K562 (cell line): ENCODE measurements around the gene RAB21. TPM values are rescaled to one million over a fixed set of nuclear protein-coding genes. Genes with fewer than 3 reads are reported as not detected.

ENCODE experiments used
- ATAC-seq: fragments of 200-7000 bp; cut with Tn5 transposase; 3 replicates; pipeline ENCODE4 v1.9.1; 2020; ENCODE audit warnings: moderate library complexity
- BruUV-seq: library from RNA; stranded (reverse); fragments of 400-500 nt; replicated peaks from 2 replicates; lab custom pipeline; 2021; lab: Mats Ljungman, UMichigan
- CTCF ChIA-PET: fragments of 300-600 bp; formaldehyde crosslinking; extraction: SDS; loops from one replicate; lab custom pipeline; 2021; ENCODE audit warnings: low intra/inter-chr PET ratio; lab: Yijun Ruan, JAX
- POLR2A ChIA-PET: fragments of 300-600, 350-650 bp; sonication (Branson Sonifier 250); formaldehyde crosslinking; extraction: SDS; loops from one replicate; lab custom pipeline; 2021; ENCODE audit warnings: antibody characterized with exemption, inconsistent platforms; lab: Yijun Ruan, JAX
- DNase-seq, 4 experiments: peaks; one replicate each; pipeline versions ENCODE4 v3.0.0 to v3.0.0-alpha.2; 2011 to 2018; ENCODE audit warnings: low spot score in 3 of 4, mixed read lengths in 3 of 4; ENCODE audit errors: extremely low read depth in 1 of 4
- FAIRE-seq: peaks from 2 replicates; lab custom pipeline; 2011; peaks lifted over from hg19 to GRCh38; lab: Jason Lieb, UNC
- H2AFZ ChIP-seq: 2 replicates; pipeline ENCODE4 v1.6.0; 2011; ENCODE audit warnings: low read depth, low read length, control low read depth, inconsistent platforms
- H3K27ac ChIP-seq: fragments of 200-600 bp; 3 replicates; pipeline ENCODE4 v1.8.0; 2011; ENCODE audit warnings: low read depth, mild to moderate bottlenecking, control low read depth, inconsistent platforms, low read length, moderate library complexity, mixed read lengths; ENCODE audit errors: extremely low read depth
- H3K27me3 ChIP-seq, 2 experiments: fragments of 300-600 bp in 1 of 2; 2 replicates in 1 of 2; 3 replicates in 1 of 2; pipeline versions ENCODE4 v1.6.0 to v1.8.0; 2011; ENCODE audit warnings: inconsistent platforms in 2 of 2, low read length in 2 of 2, mild to moderate bottlenecking in 1 of 2, mixed read lengths in 1 of 2, moderate library complexity in 1 of 2; ENCODE audit not compliant: control insufficient read depth in 2 of 2, insufficient read depth in 2 of 2
- H3K36me3 ChIP-seq: fragments of 300-600 bp; 3 replicates; pipeline ENCODE4 v1.8.0; 2011; ENCODE audit warnings: mild to moderate bottlenecking, low read length, inconsistent platforms; ENCODE audit not compliant: control insufficient read depth, insufficient read depth
- H3K4me1 ChIP-seq, 2 experiments: fragments of 200-600 bp in 1 of 2; replicated peaks in 1 of 2; 2 replicates in 1 of 2; 3 replicates in 1 of 2; pipeline versions ENCODE4 v1.5.1 to v1.8.0; 2011; ENCODE audit warnings: inconsistent platforms in 2 of 2, low read length in 2 of 2, mild to moderate bottlenecking in 1 of 2, mixed read lengths in 1 of 2, moderate library complexity in 1 of 2; ENCODE audit not compliant: control insufficient read depth in 2 of 2, insufficient read depth in 2 of 2
- H3K4me2 ChIP-seq: 2 replicates; pipeline ENCODE4 v1.6.1; 2011; ENCODE audit warnings: low read length, control low read depth, inconsistent platforms, mixed read lengths; ENCODE audit not compliant: insufficient read depth
- H3K4me3 ChIP-seq: fragments of 200-600 bp; sonication (generic), shearing (Covaris generic); 2 replicates; pipeline ENCODE4 v1.5.1; 2016; ENCODE audit warnings: control low read depth, inconsistent platforms
- H3K79me2 ChIP-seq: fragments of 200-600 bp; 3 replicates; pipeline ENCODE4 v1.8.0; 2011; ENCODE audit warnings: low read length, inconsistent platforms; ENCODE audit not compliant: control insufficient read depth, insufficient read depth
- H3K9ac ChIP-seq, 2 experiments: 2 replicates each; pipeline versions ENCODE4 v1.6.0 to v1.6.1; 2011; ENCODE audit warnings: low read depth in 2 of 2, low read length in 2 of 2, control low read depth in 1 of 2, inconsistent platforms in 1 of 2, mild to moderate bottlenecking in 1 of 2, mixed read lengths in 1 of 2; ENCODE audit not compliant: insufficient read depth in 1 of 2
- H3K9me1 ChIP-seq: one replicate; pipeline ENCODE4 v1.6.0; 2011; ENCODE audit warnings: inconsistent platforms, mild to moderate bottlenecking, low read length, moderate library complexity; ENCODE audit not compliant: control insufficient read depth, insufficient read depth
- H3K9me3 ChIP-seq: replicated peaks from 2 replicates; pipeline ENCODE4 v1.5.1; 2011; ENCODE audit warnings: low read depth, low read length, inconsistent platforms; ENCODE audit not compliant: control insufficient read depth, insufficient read depth
- H4K20me1 ChIP-seq: replicated peaks from 2 replicates; pipeline ENCODE4 v1.6.1; 2011; ENCODE audit warnings: low read length, inconsistent platforms, mixed read lengths; ENCODE audit not compliant: control insufficient read depth, insufficient read depth
- CEBPG ChIP-seq, 3 experiments: fragments of 200-800 bp in 1 of 3; sonication (Bioruptor generic) in 1 of 3; sonication (generic) in 1 of 3; formaldehyde crosslinking in 1 of 3; IDR thresholded peaks in 2 of 3; conservative IDR thresholded peaks in 1 of 3; 2 replicates each; pipeline versions ENCODE4 v1.6.1 to v1.8.0; 2016 to 2022; ENCODE audit warnings: missing compliant biosample characterization in 2 of 3, missing genetic modification characterization in 2 of 3, mild to moderate bottlenecking in 1 of 3, missing genetic modification reagents in 1 of 3
- ERF ChIP-seq: fragments of 450-650 bp; formaldehyde crosslinking; IDR thresholded peaks from 2 replicates; pipeline ENCODE4 v1.4.0; 2020; ENCODE audit warnings: mild to moderate bottlenecking, mixed read lengths
- GTF2E2 ChIP-seq: fragments of 200-800 bp; sonication (Bioruptor generic); IDR thresholded peaks from 2 replicates; pipeline ENCODE4 v1.6.1; 2016; ENCODE audit warnings: missing genetic modification characterization, missing compliant biosample characterization
- JUND ChIP-seq, 2 experiments: IDR thresholded peaks; 2 replicates in 1 of 2; 3 replicates in 1 of 2; pipeline ENCODE4 v1.6.1; 2011; ENCODE audit warnings: borderline replicate concordance in 2 of 2, low read depth in 2 of 2, low read length in 2 of 2, improper control_type of control experiment in 1 of 2, missing biosample characterization in 1 of 2, missing genetic modification characterization in 1 of 2, missing genetic modification reagents in 1 of 2
- RAD21 ChIP-seq, 2 experiments: fragments of 250-450 bp in 1 of 2; fragments of 450-650 bp in 1 of 2; sonication (Bioruptor Pico) in 1 of 2; formaldehyde crosslinking in 1 of 2; IDR thresholded peaks in 1 of 2; conservative IDR thresholded peaks in 1 of 2; 2 replicates each; pipeline versions ENCODE4 v1.4.0 to v1.8.0; 2020 to 2022; ENCODE audit warnings: mild to moderate bottlenecking in 2 of 2, moderate library complexity in 1 of 2
- ZBTB34 ChIP-seq: fragments of 250-450 bp; sonication (Bioruptor Pico); IDR thresholded peaks from 2 replicates; pipeline ENCODE4 v1.8.0; 2021; ENCODE audit warnings: mild to moderate bottlenecking, moderate library complexity
- ZNF253 ChIP-seq: fragments of 250-450 bp; sonication (Bioruptor Pico); conservative IDR thresholded peaks from 2 replicates; pipeline ENCODE4 v1.6.1; 2021; ENCODE audit warnings: mild to moderate bottlenecking
- ZNF740 ChIP-seq, 3 experiments: fragments of 200-800 bp in 1 of 3; sonication (Bioruptor generic) in 1 of 3; sonication (generic) in 1 of 3; formaldehyde crosslinking in 1 of 3; IDR thresholded peaks; 2 replicates each; pipeline versions ENCODE4 v1.6.1 to v1.8.0; 2016 to 2022; ENCODE audit warnings: mild to moderate bottlenecking in 2 of 3, missing compliant biosample characterization in 2 of 3, missing genetic modification characterization in 2 of 3, missing genetic modification reagents in 1 of 3
- WGBS: fragments of 100-300 bp; shearing (Covaris generic); methylation state at CpG from one replicate; pipeline ENCODE4 v1.1.6; 2016; ENCODE audit warnings: low coverage, mixed read lengths; ENCODE audit not compliant: insufficient coverage; ENCODE audit errors: missing lambda C conversion rate; 5-methylcytosine and 5-hydroxymethylcytosine counted together
- in situ Hi-C: fragments of 300-500 bp; cut with MboI; formaldehyde crosslinking; loops from 4 replicates; pipeline ENCODE4 v1.15.0; 2018; ENCODE audit warnings: inconsistent platforms, mixed read lengths
- intact Hi-C: fragments of 100-400 bp; cut with micrococcal nuclease; formaldehyde crosslinking; loops from 2 replicates; pipeline ENCODE4 v1.14.2; 2022
- polyA plus RNA-seq, 8 experiments: library from polyadenylated mRNA; depleted of rRNA in 4 of 8; stranded (reverse) in 5 of 8; unstranded in 3 of 8; fragments of >200 nt; fragmentation: Nextera tagmentation in 2 of 8; fragmentation: Illumina TruSeq in 1 of 8; extraction: Ambion mirVana in 2 of 8; extraction: Trizol in 1 of 8; gene quantifications; 2 replicates each; pipeline versions ENCODE4 v1.2.1 to v1.2.3, GENCODE V29; 2011 to 2014; ENCODE audit warnings: inconsistent platforms in 1 of 8, missing spikeins in 1 of 8
- total RNA-seq, 7 experiments: library from RNA; depleted of rRNA in 6 of 7; stranded (reverse); fragments of >200 nt in 6 of 7; fragmentation: Illumina TruSeq in 2 of 7; extraction: Trizol in 2 of 7; gene quantifications; 2 replicates each; pipeline versions ENCODE4 v1.2.1 to v1.2.3, GENCODE V29; 2011 to 2021; ENCODE audit warnings: low replicate concordance in 1 of 7
- TF ChIP-seq, protein P1 (sequence below), 3 experiments: IDR thresholded peaks in 2 of 3; conservative IDR thresholded peaks in 1 of 3; 2 replicates each; pipeline ENCODE4 v1.5.1; 2011 to 2012; ENCODE audit warnings: low read length in 3 of 3, mild to moderate bottlenecking in 3 of 3, control low read depth in 2 of 3, improper control_type of control experiment in 1 of 3, inconsistent platforms in 1 of 3, low read depth in 1 of 3, mixed read lengths in 1 of 3, moderate library complexity in 1 of 3; ENCODE audit not compliant: insufficient read depth in 2 of 3
- TF ChIP-seq, protein P2 (sequence below): sonication (generic); formaldehyde crosslinking; IDR thresholded peaks from 2 replicates; pipeline ENCODE4 v1.8.1; 2023; ENCODE audit warnings: mild to moderate bottlenecking, missing genetic modification reagents

Gene RAB21
- total and polyA plus RNA-seq, 9 of the 15 experiments (the other 6 are each of a cell fraction or from before 2014, with no cell fraction given): 5.3 to 45.6 (median 19.6) TPM

GRCh38 chr12:71846322-71846940 lies 91.8 kb downstream of the RAB21 start:
- Histone ChIP-seq H3K4me3 (no peak overlapping the region), H3K9ac (no peak overlapping the region), H3K36me3 (peaks cover 28% of the 10 kb centered on the region; the same call in 2 of the 3 replicates), H3K9me3 (no peaks in the 10 kb centered on the region), H3K79me2 (peaks cover 84% of the 10 kb centered on the region), H4K20me1 (0 out of 2 replicates have a peak, but pooled peaks cover 4% of the 10 kb centered on the region), H3K9me1 (no peaks in the 10 kb centered on the region), H2AFZ (no peak overlapping the region), H3K4me2 (no peak overlapping the region), H3K27me3 (no peaks in the 10 kb centered on the region), H3K4me1 (peaks cover 4 to 5% of the 10 kb centered on the region in 2 experiments; a peak in 3 of 5 replicates), H3K27ac (no peak overlapping the region)
- intact Hi-C loops (loop anchor here (1.0 kb wide), 1 partner anchor 66 kb away; no protein-coding TSS in a partner anchor), in situ Hi-C loops (no loop called here)
- DNase-seq (peak in 2 of 4 experiments; percentile 15 to 32), ATAC-seq (peak; percentile 59), FAIRE-seq (no peak)
- TF ChIP-seq ZBTB34 (CRISPR knock-in tag) (no peak), ERF (no peak), JUND (IDR thresholded peaks at IDR 0.05; ENCODE audit: borderline replicate concordance, low read depth, low read length) (no peak), JUND (tag; IDR thresholded peaks at IDR 0.05; ENCODE audit: borderline replicate concordance, low read depth, low read length) (no peak), ZNF740 (CRISPR knock-in tag; IDR thresholded peaks at IDR 0.05) (no peak), ZNF740 (tag; IDR thresholded peaks at IDR 0.05) (no peak), RAD21 (CRISPR knock-in tag; conservative IDR thresholded peaks at IDR 0.05 in 1 of 2, IDR thresholded peaks at IDR 0.05 in 1 of 2) (peak; percentile 27 to 42; a peak in 3 of 4 replicates), ZNF253 (CRISPR knock-in tag) (no peak), CEBPG (CRISPR knock-in tag; IDR thresholded peaks at IDR 0.05) (no peak), CEBPG (tag; conservative IDR thresholded peaks at IDR 0.05 in 1 of 2, IDR thresholded peaks at IDR 0.05 in 1 of 2) (0 out of 4 replicates have a peak, but pooled peaks of 1 of the 2 experiments have one; percentile 8), GTF2E2 (tag) (no peak)
- TF ChIP-seq, protein P1, sequence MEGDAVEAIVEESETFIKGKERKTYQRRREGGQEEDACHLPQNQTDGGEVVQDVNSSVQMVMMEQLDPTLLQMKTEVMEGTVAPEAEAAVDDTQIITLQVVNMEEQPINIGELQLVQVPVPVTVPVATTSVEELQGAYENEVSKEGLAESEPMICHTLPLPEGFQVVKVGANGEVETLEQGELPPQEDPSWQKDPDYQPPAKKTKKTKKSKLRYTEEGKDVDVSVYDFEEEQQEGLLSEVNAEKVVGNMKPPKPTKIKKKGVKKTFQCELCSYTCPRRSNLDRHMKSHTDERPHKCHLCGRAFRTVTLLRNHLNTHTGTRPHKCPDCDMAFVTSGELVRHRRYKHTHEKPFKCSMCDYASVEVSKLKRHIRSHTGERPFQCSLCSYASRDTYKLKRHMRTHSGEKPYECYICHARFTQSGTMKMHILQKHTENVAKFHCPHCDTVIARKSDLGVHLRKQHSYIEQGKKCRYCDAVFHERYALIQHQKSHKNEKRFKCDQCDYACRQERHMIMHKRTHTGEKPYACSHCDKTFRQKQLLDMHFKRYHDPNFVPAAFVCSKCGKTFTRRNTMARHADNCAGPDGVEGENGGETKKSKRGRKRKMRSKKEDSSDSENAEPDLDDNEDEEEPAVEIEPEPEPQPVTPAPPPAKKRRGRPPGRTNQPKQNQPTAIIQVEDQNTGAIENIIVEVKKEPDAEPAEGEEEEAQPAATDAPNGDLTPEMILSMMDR (IDR thresholded peaks at IDR 0.05 in 2 of 3, conservative IDR thresholded peaks at IDR 0.05 in 1 of 3; ENCODE audit: insufficient read depth in 2 of 3, low read depth in 1 of 3, low read length in 3 of 3): peak; percentile 16 to 64 (median 39); a peak in 4 of 6 replicates
- TF ChIP-seq, protein P2, sequence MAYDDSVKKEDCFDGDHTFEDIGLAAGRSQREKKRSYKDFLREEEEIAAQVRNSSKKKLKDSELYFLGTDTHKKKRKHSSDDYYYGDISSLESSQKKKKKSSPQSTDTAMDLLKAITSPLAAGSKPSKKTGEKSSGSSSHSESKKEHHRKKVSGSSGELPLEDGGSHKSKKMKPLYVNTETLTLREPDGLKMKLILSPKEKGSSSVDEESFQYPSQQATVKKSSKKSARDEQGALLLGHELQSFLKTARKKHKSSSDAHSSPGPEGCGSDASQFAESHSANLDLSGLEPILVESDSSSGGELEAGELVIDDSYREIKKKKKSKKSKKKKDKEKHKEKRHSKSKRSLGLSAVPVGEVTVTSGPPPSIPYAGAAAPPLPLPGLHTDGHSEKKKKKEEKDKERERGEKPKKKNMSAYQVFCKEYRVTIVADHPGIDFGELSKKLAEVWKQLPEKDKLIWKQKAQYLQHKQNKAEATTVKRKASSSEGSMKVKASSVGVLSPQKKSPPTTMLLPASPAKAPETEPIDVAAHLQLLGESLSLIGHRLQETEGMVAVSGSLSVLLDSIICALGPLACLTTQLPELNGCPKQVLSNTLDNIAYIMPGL: no peak
- ChIA-PET CTCF (no interaction called here), POLR2A (interaction anchor here (1.2 kb wide), 1 partner anchor 182 kb away, joined by 3 read pairs; the partner anchor contains the start of gene THAP2)
- no TSS peak for BruUV-seq
- 50% methylated on average over 1 of the region's 3 CpGs for whole genome bisulfite sequencing
